Stimulated activated CD4-positive, alpha-beta T cell treated with anti-CD3 and anti-CD28 coated beads, Interleukin-15, amount 100 ng/mL, for 1 hour (primary cell): ENCODE measurements around the gene EIF2AK2.

Experiments
- DNase-seq, 2 donors: peaks; one replicate each; pipeline ENCODE4 v3.0.0-alpha.2; 2020; ENCODE audit warnings: low read depth in 1 of 2, low spot score in 1 of 2

Gene EIF2AK2

DNA sequence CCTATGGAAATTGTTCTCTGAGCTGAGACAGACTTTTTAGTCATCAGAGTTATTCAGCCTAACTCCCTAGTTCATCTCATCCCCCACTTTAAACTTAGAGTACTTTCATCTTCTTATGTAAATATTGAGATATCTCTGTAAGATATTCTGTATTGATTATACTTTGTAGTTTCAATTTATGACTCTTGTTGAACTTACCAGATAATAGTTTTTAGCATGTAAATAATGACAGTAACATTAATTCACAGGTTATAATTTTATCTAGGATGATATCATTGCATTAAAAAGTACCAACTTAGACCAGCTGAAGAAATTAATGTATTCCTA is 14.8 kb upstream of the EIF2AK2 start:
- DNase-seq = no peak

DNA sequence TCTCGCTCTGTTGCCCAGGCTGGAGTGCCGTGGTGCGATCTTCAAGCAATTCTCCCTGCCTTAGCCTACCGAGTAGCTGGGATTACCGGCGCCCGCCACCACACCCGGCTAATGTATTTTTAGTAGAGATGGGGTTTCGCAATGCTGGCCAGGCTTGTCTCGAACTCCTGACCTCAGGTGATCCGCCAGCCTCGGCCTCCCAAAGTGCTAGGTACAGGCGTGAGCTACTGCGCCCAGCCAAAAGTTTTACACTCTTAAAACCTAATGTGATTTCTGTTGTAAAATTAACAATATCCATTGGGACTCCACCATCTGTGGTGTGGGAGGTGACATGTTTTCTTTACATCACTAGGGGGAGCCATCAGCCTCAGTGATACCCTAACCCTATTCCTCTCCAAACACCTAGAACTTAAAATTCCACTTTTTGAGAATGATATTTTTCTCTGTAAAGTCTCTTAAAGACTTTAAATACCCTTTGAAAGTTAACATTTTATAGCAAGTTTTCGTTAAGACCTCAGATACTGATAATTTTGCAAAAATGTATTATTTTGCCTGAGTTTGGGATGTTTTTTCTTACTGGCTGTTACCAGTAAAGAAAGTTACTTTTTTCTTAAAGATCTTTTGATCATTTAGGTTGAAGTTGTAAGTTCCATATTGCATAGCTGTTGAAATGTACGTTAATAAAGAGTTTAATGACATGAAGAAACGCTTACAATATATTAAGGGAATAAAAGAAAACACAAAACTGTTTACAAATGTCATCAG is 11.6 kb upstream of the EIF2AK2 start:
- DNase-seq = no peak

DNA sequence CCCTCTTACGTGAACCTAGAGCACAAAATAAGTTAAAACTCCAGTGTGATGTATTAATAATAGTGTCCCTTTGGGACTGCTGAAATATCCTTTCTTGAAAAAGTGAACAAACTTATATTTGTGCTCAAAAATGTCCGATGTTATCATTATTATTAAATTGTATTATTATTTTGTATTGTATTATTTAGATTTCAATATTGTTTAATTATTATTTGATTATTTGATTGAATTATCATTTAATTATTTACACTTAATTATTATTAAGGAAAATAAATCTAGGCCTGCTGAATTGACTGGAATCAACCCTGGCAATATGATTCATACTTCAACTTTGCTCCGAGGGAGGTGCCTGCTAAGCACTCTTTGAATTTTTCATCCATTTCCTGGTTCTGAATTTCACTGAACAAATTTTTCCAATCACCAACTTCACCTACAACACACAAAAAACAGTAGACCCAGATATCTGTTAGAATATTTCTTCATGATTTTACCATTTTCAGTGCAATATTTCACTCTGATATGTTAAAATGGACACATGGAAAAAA is 10.9 kb upstream of the EIF2AK2 start:
- DNase-seq = no peak

DNA sequence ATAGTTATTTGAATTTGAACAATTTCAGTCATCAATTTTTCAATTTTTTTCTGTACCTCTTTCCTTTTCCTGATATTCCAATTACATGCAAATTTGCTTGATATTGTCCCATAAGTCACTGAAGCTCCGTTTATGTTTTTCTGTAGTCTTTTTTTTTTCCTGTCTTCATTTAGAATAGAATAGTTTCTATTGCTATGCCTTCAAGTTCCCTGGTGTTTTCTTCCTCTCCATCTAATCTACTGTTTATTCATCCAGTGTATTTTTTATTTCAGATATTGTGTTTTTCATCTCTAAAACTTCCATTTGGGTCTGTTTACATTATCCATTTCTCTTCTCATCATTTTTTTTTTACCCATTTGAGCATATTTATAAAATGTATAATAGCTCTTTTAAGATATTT is 8.0 kb upstream of the EIF2AK2 start:
- no peak for DNase-seq

DNA sequence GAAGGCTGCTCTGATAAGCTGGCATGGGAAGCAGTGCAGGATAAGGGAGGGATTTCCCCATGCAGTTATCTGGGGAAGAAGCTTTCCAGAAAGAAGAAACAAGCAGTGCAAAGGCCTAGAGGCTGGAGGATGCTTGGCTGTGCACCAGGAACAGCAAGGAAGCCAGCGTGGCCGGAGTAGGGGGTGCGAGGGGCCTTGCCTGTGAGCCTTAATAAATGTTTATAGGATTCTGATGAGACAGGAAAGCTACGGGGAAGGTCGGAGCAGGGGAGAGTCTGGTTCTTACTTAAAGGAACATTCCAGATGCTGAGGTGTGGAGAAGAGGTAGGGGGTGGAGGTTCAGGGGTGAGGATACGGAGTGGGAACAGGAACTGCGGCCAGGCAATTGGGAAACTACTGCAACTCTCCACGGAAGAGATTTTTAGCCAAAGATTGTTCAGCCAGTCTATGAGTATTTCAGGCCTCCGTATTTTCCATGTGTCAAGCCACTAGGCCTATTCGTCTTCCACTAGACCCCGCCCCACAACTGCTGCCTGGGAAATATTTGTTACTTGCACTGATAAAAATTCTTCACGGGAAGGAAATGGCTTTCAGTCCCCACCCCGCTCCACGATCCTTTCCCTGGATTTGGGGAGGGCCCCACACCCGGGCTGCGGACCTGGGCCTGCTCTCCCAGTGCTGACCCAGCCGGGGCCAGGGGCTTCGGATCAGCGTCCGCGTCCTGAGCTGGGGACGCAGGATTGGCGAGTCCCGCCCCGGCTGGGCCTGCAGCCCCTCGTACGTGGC is 516 bp downstream of the EIF2AK2 start:
- DNase-seq = peak in 1 of 2 donors; percentile 12

DNA sequence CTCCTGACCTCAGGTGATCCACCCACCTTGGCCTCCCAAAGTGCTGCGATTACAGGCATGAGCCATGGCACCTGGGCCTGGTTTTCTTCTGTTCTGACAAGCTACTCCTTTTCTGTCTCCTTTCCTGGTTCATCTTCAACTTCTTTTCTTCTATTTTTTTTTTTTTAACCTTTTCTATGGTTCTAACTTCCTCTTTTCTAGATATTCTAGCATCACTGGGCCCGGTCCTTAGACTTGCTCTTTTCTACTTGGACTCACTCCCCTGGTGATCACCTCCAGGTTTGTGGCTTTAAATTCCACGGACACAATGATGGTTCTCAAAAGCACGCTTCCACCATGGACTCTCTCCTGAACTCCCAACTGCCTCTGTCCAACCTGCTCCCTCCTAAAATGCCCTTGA is 2.0 kb downstream of the EIF2AK2 start:
- DNase-seq = no peak

DNA sequence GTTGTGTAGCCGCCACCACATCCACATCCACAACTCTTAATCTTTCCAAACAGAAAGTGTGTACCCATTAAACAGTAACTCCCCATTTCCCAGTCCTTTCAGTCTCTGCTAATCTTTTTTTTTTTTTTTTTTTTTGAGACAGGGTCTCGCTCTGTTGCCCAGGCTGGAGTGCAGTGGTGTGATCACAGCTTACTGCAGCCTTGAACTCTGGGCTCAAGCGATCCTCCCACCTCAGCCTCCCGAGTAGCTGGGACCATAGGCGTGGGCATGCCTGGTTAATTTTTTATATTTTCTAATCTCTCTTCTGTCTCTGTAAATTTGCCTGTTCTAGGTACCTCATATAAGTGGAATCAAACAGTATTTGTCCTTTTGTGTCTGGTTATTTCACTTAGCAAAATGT is 3.6 kb downstream of the EIF2AK2 start:
- DNase-seq = no peak

DNA sequence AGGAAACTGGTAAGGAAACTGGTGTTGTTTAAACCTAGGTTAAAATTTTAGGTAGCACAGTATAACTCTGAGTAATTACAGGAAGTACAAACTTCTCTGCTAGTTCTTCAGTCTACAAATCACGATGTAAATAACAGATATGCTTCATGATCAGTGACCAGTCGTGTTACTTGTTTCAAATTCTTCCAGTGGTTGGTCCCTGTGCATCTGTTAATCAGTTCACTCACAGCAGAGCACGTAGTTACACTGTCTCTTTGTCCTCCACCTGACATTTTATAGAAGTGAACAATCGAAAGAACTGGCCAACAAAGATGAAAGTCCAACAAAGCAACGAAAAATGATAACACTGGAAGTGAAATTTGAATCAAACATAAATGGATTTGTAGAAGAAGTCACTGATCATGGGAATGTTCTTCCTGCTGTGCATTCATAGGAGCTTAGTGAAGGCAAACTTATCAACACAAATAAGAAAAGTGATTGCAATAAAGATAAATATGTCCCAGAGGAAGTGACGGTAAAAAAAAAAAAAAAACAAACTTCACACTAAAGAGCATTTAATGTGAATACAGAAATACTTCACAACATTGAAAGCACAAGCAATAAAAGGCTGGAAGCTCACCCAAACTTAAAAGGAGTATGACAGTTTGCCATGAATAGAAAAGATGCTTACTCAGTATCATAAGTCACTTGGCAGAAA is 7.0 kb downstream of the EIF2AK2 start:
- DNase-seq = no peak

DNA sequence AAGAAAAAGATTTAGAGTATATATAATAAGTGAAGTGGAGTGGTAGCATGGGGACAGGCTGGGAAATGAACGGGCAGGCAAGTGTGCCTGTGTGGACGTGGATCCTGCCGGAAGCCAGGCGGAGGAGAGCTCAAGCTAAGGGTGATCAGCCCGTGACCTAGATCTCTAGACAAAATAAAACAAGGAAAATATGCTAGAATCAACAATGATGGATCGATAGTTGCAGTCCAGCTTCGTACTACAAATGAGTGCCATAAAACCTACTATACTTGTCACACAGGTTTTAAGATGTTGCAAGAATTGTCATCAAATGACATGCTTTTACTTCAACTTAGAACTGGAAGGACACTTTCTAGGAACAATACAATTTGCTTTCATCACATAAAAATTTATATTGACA is 8.5 kb downstream of the EIF2AK2 start:
- no peak for DNase-seq

DNA sequence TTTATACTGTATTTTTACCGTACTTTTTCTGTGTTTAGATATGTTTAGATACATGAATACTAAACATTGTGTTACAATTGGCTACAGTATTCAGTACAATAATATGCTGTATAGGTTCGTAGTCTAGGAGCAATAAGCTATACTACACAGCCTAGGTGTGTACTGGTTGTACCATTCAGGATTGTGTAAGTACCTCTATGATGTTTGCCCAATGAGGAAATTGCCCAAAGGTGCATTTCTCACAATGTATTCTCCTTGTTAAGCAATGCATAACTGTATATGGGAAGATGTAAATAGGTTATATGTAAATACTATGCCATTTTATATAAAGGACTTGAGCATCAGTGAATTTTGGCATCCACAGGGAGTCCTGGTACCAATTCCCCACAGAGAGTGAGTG is 10.7 kb downstream of the EIF2AK2 start:
- no peak for DNase-seq

DNA sequence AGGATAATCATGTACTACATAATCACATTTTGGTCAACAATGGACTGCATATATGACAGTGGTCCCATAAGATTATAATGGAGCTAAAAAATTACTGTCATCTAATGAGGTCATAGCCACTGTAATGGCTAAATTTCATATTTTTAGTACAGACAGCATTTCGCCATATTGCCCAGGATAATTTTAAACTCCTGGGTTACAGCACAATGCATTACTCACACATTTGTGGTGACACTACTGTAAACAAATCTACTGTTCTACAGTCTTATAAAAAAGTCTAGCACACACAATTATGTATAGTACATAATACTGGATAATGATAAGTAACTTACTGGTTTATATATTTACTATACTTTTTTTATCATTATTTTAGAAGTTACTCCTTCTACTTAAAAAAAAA is 12.8 kb downstream of the EIF2AK2 start:
- DNase-seq = no peak

DNA sequence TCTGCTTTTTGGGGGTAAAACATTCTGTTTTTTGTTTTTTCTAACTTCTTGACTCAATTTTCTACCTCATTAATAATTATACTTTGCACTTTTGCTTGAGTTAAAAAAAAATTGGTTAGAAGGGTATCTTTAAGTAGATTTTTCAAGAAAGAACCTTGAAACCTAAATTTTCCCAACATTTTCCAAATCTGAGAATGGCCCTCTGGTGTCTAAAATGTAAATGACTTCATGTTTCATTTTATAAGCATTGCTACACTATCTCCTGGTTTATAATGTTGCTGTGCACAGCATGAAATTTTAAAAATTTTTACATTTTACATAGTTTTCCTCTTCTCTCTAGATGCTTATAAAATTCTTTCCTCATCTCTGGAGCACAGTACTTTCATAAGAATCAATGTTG is 14.2 kb downstream of the EIF2AK2 start:
- DNase-seq = no peak

DNA sequence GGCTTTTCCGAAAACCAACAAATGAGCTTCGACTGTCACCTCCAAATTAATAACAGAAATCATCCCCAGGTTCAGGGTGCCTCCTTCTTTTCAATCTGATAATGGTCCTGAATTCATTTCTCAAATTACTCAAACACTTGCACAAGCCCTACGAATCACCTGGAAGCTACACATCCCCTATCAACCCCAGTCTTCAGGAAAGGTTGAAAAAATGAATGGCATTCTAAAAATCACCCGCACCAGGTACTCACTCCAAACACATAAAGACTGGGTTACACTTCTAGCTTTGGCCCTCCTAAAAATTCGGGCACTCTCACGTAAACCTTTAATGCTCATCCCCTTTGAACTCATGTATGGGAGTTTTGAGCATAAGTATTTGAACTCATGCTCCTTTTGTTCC is 23.9 kb downstream of the EIF2AK2 start:
- DNase-seq = no peak

DNA sequence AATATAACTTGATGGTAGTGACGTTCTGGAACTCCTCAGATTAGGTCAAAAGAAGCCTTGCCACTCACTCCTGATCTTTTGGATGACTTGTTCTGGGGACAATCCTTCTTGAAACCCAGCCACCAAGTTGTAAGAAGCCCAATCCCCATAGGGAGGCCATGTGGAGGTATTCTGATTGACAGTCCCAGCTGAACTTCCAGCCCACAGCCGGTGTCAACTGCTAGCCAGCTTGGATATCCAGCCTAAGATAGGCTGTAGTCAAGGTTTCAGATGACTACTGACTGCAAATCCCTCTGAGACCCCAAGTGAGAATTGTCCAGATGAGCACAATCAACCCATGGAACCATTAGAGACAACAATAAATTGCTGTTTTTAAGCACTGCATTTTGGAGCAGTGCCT is 31.4 kb downstream of the EIF2AK2 start:
- DNase-seq = no peak

DNA sequence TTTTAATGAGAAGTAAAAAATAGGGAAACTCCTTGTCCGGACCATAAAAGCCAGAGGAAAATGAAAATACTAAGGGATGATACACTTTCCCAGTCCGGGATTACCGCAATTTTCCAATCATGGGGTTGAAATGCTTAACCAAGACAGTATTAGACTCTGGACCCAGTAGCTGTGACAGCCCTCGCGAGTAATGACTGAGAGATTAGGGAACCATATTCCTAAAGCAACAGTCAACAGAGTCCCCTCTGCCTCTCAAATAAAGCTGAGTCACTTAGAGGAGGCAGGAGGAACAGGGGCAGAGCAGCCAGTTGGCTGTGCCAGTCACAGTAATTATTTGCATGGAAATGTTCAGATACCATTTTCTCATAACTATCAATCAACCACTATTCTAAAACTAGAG is 37.6 kb downstream of the EIF2AK2 start:
- DNase-seq = no peak

DNA sequence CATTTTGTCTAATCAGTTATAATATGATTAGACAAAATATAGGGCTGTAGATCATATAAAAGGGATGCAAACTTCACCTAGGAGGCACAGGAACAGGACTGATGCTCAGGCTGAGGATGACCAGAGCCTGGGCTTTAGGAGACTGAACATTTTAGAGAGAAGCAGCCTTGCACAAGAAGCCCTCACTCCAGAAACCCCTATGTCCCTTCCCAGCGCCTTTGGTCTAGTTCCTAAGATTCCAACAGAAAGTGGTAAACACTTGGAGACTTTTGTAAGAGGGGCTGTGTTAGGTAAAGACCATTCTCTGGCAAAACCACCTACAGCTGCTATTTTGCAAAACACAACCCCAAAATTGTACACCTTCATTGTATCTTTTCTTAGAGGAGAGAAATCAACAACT is 39.2 kb downstream of the EIF2AK2 start:
- no peak for DNase-seq

DNA sequence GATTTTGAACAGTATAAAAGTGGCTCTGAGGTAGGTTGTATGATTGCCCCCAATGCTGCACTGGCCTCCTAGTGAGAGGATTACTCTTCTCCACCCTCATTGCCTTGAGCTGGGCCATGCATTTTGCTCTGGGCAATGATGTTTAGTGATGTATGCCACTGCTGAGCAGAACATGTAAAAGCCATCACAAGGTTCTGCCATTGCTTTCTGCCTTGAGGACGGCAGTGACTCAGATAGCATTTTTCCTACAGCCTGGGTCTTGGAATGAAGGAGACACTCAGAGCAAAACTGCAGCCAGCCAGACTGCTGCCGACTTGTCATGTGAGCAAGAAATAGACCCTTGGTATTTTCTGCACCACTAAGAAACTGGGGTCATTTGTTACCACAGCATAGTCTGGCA is 44.8 kb downstream of the EIF2AK2 start:
- DNase-seq = no peak

DNA sequence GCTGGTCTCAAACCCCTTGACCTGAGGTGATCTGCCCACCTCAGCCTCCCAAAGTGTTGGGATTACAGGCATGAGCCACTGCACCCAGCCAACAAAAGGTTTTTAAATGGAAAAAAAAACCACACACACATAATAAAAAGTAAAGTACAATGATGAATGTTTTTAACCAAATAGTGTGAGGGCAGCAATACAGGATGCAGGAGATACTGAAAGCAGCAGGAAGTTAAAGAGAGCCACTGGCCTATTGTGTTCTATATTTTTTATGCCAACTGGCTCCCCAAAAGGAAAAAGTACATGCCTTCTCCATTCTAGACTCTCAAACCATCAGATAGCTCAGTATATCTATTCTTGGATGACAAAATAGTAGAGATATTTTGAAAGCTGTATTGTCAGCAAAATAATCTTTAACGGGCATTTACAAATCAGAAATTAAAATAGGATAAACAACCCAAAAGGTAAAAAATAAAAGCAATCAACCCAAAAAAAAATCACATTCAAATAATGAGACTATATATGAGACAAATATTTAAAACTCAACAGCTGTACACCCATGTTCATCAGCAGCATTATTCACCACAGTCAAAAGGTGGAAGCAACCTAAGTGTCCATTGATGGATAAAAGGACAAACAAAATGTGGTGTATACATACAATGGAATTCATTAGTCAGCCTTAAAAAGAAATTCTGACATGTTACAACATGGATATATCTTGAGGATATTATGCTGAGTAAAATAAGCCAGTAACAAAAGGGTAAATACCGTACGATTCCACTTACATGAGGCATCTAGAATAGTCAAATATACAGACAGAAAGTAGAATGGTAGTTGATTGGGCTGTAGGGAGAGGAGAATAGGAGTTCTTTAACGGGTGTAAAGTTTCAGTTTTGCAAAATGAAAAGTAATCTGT is 46.2 kb downstream of the EIF2AK2 start:
- DNase-seq = no peak

DNA sequence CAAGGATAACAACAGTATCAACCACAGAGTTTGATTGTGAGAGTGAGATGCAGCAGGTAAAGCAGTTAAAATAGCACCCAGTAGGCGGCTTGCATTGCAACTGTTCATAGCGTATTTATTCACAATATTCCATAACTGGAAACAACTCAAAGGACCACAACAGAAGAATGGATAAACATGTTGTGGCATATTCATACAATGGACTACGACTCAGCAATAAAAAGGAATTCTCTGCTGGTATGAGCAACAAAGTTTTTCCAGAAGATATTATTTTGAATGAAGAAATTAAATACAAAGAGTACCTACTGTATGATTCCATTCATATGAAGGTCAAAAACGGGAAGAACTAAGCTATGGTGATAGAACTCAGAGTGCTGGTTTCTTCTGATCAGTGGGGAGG is 47.3 kb downstream of the EIF2AK2 start:
- no peak for DNase-seq

DNA sequence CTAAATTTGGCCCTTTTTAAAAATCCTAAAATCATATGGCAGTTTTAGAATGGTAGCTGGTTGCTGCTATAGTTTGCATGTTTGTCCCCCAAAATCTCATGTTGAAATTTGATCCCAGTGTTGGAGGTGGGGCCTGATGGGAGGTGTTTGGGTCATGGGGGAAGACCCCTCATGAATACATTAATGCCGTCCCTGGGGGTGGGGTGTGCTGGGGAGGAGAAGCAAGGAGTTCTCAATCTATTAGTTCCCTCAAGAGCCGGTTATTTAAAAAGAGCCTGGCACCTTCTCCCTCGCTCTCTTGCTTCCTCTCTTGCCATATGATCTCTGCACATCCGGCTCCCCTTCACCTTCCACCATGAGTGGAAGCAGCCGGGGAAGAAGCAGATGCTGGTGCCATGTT is 51.6 kb downstream of the EIF2AK2 start:
- no peak for DNase-seq

DNA sequence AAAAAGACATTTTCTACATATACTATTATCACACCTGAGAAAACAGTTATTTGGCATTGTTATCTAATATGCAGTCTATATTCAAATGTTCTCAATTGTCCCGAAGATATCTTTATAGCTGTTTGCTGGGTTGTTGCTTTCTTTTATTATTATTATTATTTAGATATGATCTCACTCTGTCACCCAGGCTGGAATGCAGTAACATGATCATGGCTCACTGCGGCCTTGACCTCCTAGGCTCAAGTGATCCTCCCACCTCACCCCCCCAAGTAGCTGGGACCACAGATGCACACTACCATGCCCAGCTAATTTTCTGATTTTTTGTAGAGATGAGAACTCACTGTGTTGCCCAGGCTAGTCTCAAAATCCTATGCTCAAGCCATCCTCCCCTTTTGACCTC is 52.6 kb downstream of the EIF2AK2 start:
- no peak for DNase-seq
